22Rv1 (cell line): Measurements from ENCODE around the gene SEMA6D.

Experiments used
- CTCF ChIP-seq: fragments of 450-650 bp; IDR thresholded peaks from 2 replicates; pipeline ENCODE4 v1.5.1; 2017; ENCODE audit warnings: mild to moderate bottlenecking
- ZFX ChIP-seq: fragments of 450-650 bp; IDR thresholded peaks from 2 replicates; pipeline ENCODE4 v1.6.1; 2017; ENCODE audit warnings: antibody characterized with exemption, borderline replicate concordance

- TF ChIP-seq CTCF: peak; percentile 74
- no peak for TF ChIP-seq ZFX
Observed at GRCh38 chr15:47711655-47712054, 5.7 kb upstream of the SEMA6D start.
